ENCODE data around the gene IRS2. TPM values are rescaled to one million over a fixed set of nuclear protein-coding genes. Genes with fewer than 3 reads are reported as not detected.

The IRS2 gene
- total RNA-seq, 2 donors from 2014 or later, result 11.4 to 22.7 TPM

GRCh38 chr13:109725297-109725696, 61.1 kb downstream of the IRS2 start:
- Histone ChIP-seq H3K9me3 (no peaks in the 10 kb centered on the region), H3K4me3 (no peak overlapping the region), H3K27ac (no peak overlapping the region), H3K4me1 (peaks cover 5% of the 10 kb centered on the region), H3K36me3 (replicated peaks in 1 of 2; ENCODE audit: insufficient read depth in 1 of 2, low read depth in 2 of 2) (no peaks in the 10 kb centered on the region), H3K27me3 (no peaks in the 10 kb centered on the region)
- DNase-seq (no peak), ATAC-seq (no peak)
- 31 to 40% methylated on average over 4 of the region's 4 CpGs for WGBS, 2 donors
- TF ChIP-seq CTCF (IDR thresholded peaks at IDR 0.05), result no peak
- TF ChIP-seq POLR2A (IDR thresholded peaks at IDR 0.05), result no peak
- intact Hi-C loops (cut with DNase I), result no loop called here

GRCh38 chr13:109724603-109725002, 61.8 kb downstream of the IRS2 start:
- DNase-seq (no peak), ATAC-seq (no peak)
- no peak for TF ChIP-seq CTCF (IDR thresholded peaks at IDR 0.05)
- no peak for TF ChIP-seq POLR2A (IDR thresholded peaks at IDR 0.05)
- WGBS, 2 donors, result 75% methylated on average over 6 of the region's 6 CpGs
- H3K27me3 ChIP-seq, result no peaks in the 10 kb centered on the region
- intact Hi-C loops (cut with DNase I), result no loop called here
- H3K4me3 ChIP-seq, result no peak overlapping the region
- no peaks in the 10 kb centered on the region for H3K9me3 ChIP-seq
- peaks cover 5% of the 10 kb centered on the region for H3K4me1 ChIP-seq
- H3K27ac ChIP-seq, result no peak overlapping the region
- no peaks in the 10 kb centered on the region for H3K36me3 ChIP-seq (replicated peaks in 1 of 2; ENCODE audit: insufficient read depth in 1 of 2, low read depth in 2 of 2)

GRCh38 chr13:109723046-109723445, 63.3 kb downstream of the IRS2 start:
- no peaks in the 10 kb centered on the region for H3K36me3 ChIP-seq (replicated peaks in 1 of 2; ENCODE audit: insufficient read depth in 1 of 2, low read depth in 2 of 2)
- H3K4me1 ChIP-seq, result no peaks in the 10 kb centered on the region
- ATAC-seq (no peak), DNase-seq (no peak)
- H3K27me3 ChIP-seq, result no peaks in the 10 kb centered on the region
- 63 to 72% methylated on average over 3 of the region's 3 CpGs for WGBS, 2 donors
- no peak overlapping the region for H3K27ac ChIP-seq
- H3K4me3 ChIP-seq, result no peak overlapping the region
- H3K9me3 ChIP-seq, result no peaks in the 10 kb centered on the region
- TF ChIP-seq POLR2A (IDR thresholded peaks at IDR 0.05) (no peak), CTCF (IDR thresholded peaks at IDR 0.05) (no peak)
- intact Hi-C loops (cut with DNase I), result no loop called here

GRCh38 chr13:109722068-109722467, 64.3 kb downstream of the IRS2 start:
- no peak for TF ChIP-seq POLR2A (IDR thresholded peaks at IDR 0.05)
- TF ChIP-seq CTCF (IDR thresholded peaks at IDR 0.05), result no peak
- ATAC-seq (no peak), DNase-seq (no peak)
- Histone ChIP-seq H3K27me3 (no peaks in the 10 kb centered on the region), H3K27ac (no peak overlapping the region), H3K9me3 (no peaks in the 10 kb centered on the region), H3K4me3 (no peak overlapping the region), H3K4me1 (no peaks in the 10 kb centered on the region), H3K36me3 (replicated peaks in 1 of 2; ENCODE audit: insufficient read depth in 1 of 2, low read depth in 2 of 2) (no peaks in the 10 kb centered on the region)
- 65 to 80% methylated on average over 5 to 6 of the region's 6 CpGs for WGBS, 2 donors
- intact Hi-C loops (cut with DNase I), result no loop called here

GRCh38 chr13:109720758-109721184, 65.6 kb downstream of the IRS2 start:
- 14 to 23% methylated on average over 5 of the region's 5 CpGs for WGBS, 2 donors
- intact Hi-C loops (cut with DNase I), result no loop called here
- no peak overlapping the region for H3K4me3 ChIP-seq
- no peaks in the 10 kb centered on the region for H3K36me3 ChIP-seq (replicated peaks in 1 of 2; ENCODE audit: insufficient read depth in 1 of 2, low read depth in 2 of 2)
- no peak overlapping the region for H3K27ac ChIP-seq
- DNase-seq (no peak), ATAC-seq (no peak)
- TF ChIP-seq POLR2A (IDR thresholded peaks at IDR 0.05) (no peak), CTCF (IDR thresholded peaks at IDR 0.05) (no peak)
- H3K9me3 ChIP-seq, result no peaks in the 10 kb centered on the region
- no peaks in the 10 kb centered on the region for H3K27me3 ChIP-seq
- no peaks in the 10 kb centered on the region for H3K4me1 ChIP-seq

Data from body of pancreas (tissue), 4 donors.